Activated T-cell treated with anti-CD3 and anti-CD28 coated beads, Interleukin-2, amount 50 U/mL, for 72 hours (primary cell): ENCODE data around the gene DPYD. TPM values are rescaled to one million over a fixed set of nuclear protein-coding genes. Genes with fewer than 3 reads are reported as not detected.

Source experiments
- ATAC-seq, 2 donors: fragments of 150-1000 bp; cut with Tn5 transposase; replicated peaks in 1 of 2; 2 replicates each; pipeline ENCODE4 v1.10.0; 2021; ENCODE audit warnings: moderate library complexity in 2 of 2, mild to moderate bottlenecking in 1 of 2
- DNase-seq, 2 donors: peaks; one replicate each; pipeline ENCODE4 v3.0.0; 2021 to 2022; ENCODE audit warnings: mixed read lengths in 1 of 2
- H3K27ac Mint-ChIP-seq: one replicate; pipeline ENCODE4 v1.8.0; 2022; ENCODE audit warnings: mild to moderate bottlenecking, moderate library complexity, mixed read lengths
- H3K27me3 Mint-ChIP-seq: one replicate; pipeline ENCODE4 v1.8.0; 2022; ENCODE audit warnings: low read depth, mixed read lengths
- H3K36me3 Mint-ChIP-seq, 2 donors: one replicate each; pipeline ENCODE4 v1.8.0; 2022; ENCODE audit warnings: mixed read lengths in 2 of 2, mild to moderate bottlenecking in 1 of 2; ENCODE audit not compliant: insufficient read depth in 2 of 2
- H3K4me1 Mint-ChIP-seq: one replicate; pipeline ENCODE4 v1.8.0; 2022; ENCODE audit warnings: low read depth, mixed read lengths
- H3K4me3 Mint-ChIP-seq, 2 donors: one replicate each; pipeline ENCODE4 v1.8.0; 2022; ENCODE audit warnings: mild to moderate bottlenecking in 2 of 2, mixed read lengths in 2 of 2, moderate library complexity in 2 of 2
- H3K9me3 Mint-ChIP-seq, 2 donors: one replicate each; pipeline ENCODE4 v1.8.0; 2022; ENCODE audit warnings: mixed read lengths in 2 of 2
- total RNA-seq, 2 donors: library from RNA; stranded (reverse); gene quantifications; one replicate each; pipeline ENCODE4 v1.2.3, GENCODE V29; 2022

The DPYD gene
- total RNA-seq, 2 donors from 2014 or later: 13.4 to 18.2 TPM

GRCh38 chr1:97500760-97501159, 420.1 kb downstream of the DPYD start:
- Mint-ChIP-seq H3K4me1 (peaks cover 3% of the 10 kb centered on the region), H3K27me3 (no peaks in the 10 kb centered on the region), H3K36me3 (peaks cover 0 to 2% of the 10 kb centered on the region in 2 donors), H3K4me3 (no peak overlapping the region), H3K27ac (no peak overlapping the region), H3K9me3 (no peaks in the 10 kb centered on the region)
- ATAC-seq: no peak
- no peak for DNase-seq

GRCh38 chr1:97499667-97500066, 421.2 kb downstream of the DPYD start:
- Mint-ChIP-seq H3K27ac (no peak overlapping the region), H3K27me3 (no peaks in the 10 kb centered on the region), H3K4me1 (no peaks in the 10 kb centered on the region), H3K9me3 (no peaks in the 10 kb centered on the region), H3K4me3 (no peak overlapping the region), H3K36me3 (no peaks in the 10 kb centered on the region)
- DNase-seq: no peak
- no peak for ATAC-seq

GRCh38 chr1:97489834-97490233, 431.0 kb downstream of the DPYD start:
- ATAC-seq (no peak), DNase-seq (no peak)
- no peaks in the 10 kb centered on the region for H3K27me3 Mint-ChIP-seq
- no peaks in the 10 kb centered on the region for H3K36me3 Mint-ChIP-seq
- no peaks in the 10 kb centered on the region for H3K9me3 Mint-ChIP-seq
- no peaks in the 10 kb centered on the region for H3K4me1 Mint-ChIP-seq
- H3K4me3 Mint-ChIP-seq: no peak overlapping the region
- no peak overlapping the region for H3K27ac Mint-ChIP-seq

- DNase-seq (no peak), ATAC-seq (no peak)
- Mint-ChIP-seq H3K27me3 (no peaks in the 10 kb centered on the region), H3K4me3 (no peak overlapping the region), H3K4me1 (no peaks in the 10 kb centered on the region), H3K27ac (no peak overlapping the region), H3K36me3 (no peaks in the 10 kb centered on the region), H3K9me3 (peaks cover 0 to 1% of the 10 kb centered on the region in 2 donors)
Observed at GRCh38 chr1:97488530-97488929, 432.3 kb downstream of the DPYD start.

- Mint-ChIP-seq H3K4me3 (no peak overlapping the region), H3K27me3 (no peaks in the 10 kb centered on the region), H3K4me1 (no peaks in the 10 kb centered on the region), H3K9me3 (peaks cover 1 to 4% of the 10 kb centered on the region in 2 donors), H3K36me3 (peaks cover 0 to 6% of the 10 kb centered on the region in 2 donors), H3K27ac (no peak overlapping the region)
- DNase-seq (no peak), ATAC-seq (no peak)
Observed at GRCh38 chr1:97482022-97482421, 438.8 kb downstream of the DPYD start.

GRCh38 chr1:97467445-97467844, 453.4 kb downstream of the DPYD start:
- DNase-seq (no peak), ATAC-seq (no peak)
- no peak overlapping the region for H3K27ac Mint-ChIP-seq
- H3K27me3 Mint-ChIP-seq: no peaks in the 10 kb centered on the region
- H3K4me1 Mint-ChIP-seq: no peaks in the 10 kb centered on the region
- peaks cover 0 to 8% of the 10 kb centered on the region in 2 donors for H3K36me3 Mint-ChIP-seq
- peaks cover 0 to 2% of the 10 kb centered on the region in 2 donors for H3K9me3 Mint-ChIP-seq
- H3K4me3 Mint-ChIP-seq: no peak overlapping the region

- Mint-ChIP-seq H3K27ac (no peak overlapping the region), H3K36me3 (peaks cover 0 to 6% of the 10 kb centered on the region in 2 donors), H3K4me1 (no peaks in the 10 kb centered on the region), H3K4me3 (no peak overlapping the region), H3K9me3 (peaks cover 0 to 2% of the 10 kb centered on the region in 2 donors), H3K27me3 (no peaks in the 10 kb centered on the region)
- ATAC-seq: no peak
- DNase-seq: no peak
Observed at GRCh38 chr1:97464305-97464704, 456.5 kb downstream of the DPYD start.

GRCh38 chr1:97461782-97462181, 459.1 kb downstream of the DPYD start:
- Mint-ChIP-seq H3K4me3 (no peak overlapping the region), H3K36me3 (peaks cover 0 to 1% of the 10 kb centered on the region in 2 donors), H3K4me1 (no peaks in the 10 kb centered on the region), H3K27me3 (no peaks in the 10 kb centered on the region), H3K9me3 (no peaks in the 10 kb centered on the region), H3K27ac (no peak overlapping the region)
- no peak for ATAC-seq
- DNase-seq: no peak

GRCh38 chr1:97457446-97458089, 463.3 kb downstream of the DPYD start:
- peaks cover 0 to 1% of the 10 kb centered on the region in 2 donors for H3K9me3 Mint-ChIP-seq
- DNase-seq: no peak
- no peak overlapping the region for H3K27ac Mint-ChIP-seq
- ATAC-seq: no peak
- H3K27me3 Mint-ChIP-seq: no peaks in the 10 kb centered on the region
- no peaks in the 10 kb centered on the region for H3K4me1 Mint-ChIP-seq
- H3K36me3 Mint-ChIP-seq: no peaks in the 10 kb centered on the region
- H3K4me3 Mint-ChIP-seq: no peak overlapping the region

- ATAC-seq (no peak), DNase-seq (no peak)
- no peaks in the 10 kb centered on the region for H3K4me1 Mint-ChIP-seq
- H3K4me3 Mint-ChIP-seq: no peak overlapping the region
- H3K9me3 Mint-ChIP-seq: peaks cover 0 to 2% of the 10 kb centered on the region in 2 donors
- H3K27me3 Mint-ChIP-seq: no peaks in the 10 kb centered on the region
- peak overlapping the region; percentile 71 for H3K27ac Mint-ChIP-seq
- H3K36me3 Mint-ChIP-seq: no peaks in the 10 kb centered on the region
Observed at GRCh38 chr1:97451944-97452343, 468.9 kb downstream of the DPYD start.

- no peaks in the 10 kb centered on the region for H3K27me3 Mint-ChIP-seq
- H3K9me3 Mint-ChIP-seq: peaks cover 0 to 2% of the 10 kb centered on the region in 2 donors
- no peaks in the 10 kb centered on the region for H3K36me3 Mint-ChIP-seq
- DNase-seq (no peak), ATAC-seq (no peak)
- no peak overlapping the region for H3K27ac Mint-ChIP-seq
- no peaks in the 10 kb centered on the region for H3K4me1 Mint-ChIP-seq
- H3K4me3 Mint-ChIP-seq: no peak overlapping the region
Observed at GRCh38 chr1:97451046-97451826, 469.6 kb downstream of the DPYD start.

- ATAC-seq (no peak), DNase-seq (no peak)
- H3K9me3 Mint-ChIP-seq: no peaks in the 10 kb centered on the region
- H3K4me1 Mint-ChIP-seq: no peaks in the 10 kb centered on the region
- no peak overlapping the region for H3K27ac Mint-ChIP-seq
- H3K36me3 Mint-ChIP-seq: no peaks in the 10 kb centered on the region
- H3K4me3 Mint-ChIP-seq: no peak overlapping the region
- no peaks in the 10 kb centered on the region for H3K27me3 Mint-ChIP-seq
Observed at GRCh38 chr1:97441966-97442365, 478.9 kb downstream of the DPYD start.

GRCh38 chr1:97433824-97434177, 487.0 kb downstream of the DPYD start:
- H3K4me1 Mint-ChIP-seq: no peaks in the 10 kb centered on the region
- H3K4me3 Mint-ChIP-seq: no peak overlapping the region
- no peaks in the 10 kb centered on the region for H3K27me3 Mint-ChIP-seq
- DNase-seq: no peak
- ATAC-seq: no peak
- H3K27ac Mint-ChIP-seq: no peak overlapping the region
- H3K9me3 Mint-ChIP-seq: no peaks in the 10 kb centered on the region
- H3K36me3 Mint-ChIP-seq: no peaks in the 10 kb centered on the region
